Measurements from ENCODE around the gene ELOVL5. TPM values are rescaled to one million over a fixed set of nuclear protein-coding genes. Genes with fewer than 3 reads are reported as not detected.
"Not testable (repeated sequence)": the region's sequence is repeated elsewhere in the genome, so short reads cannot be mapped to it uniquely, and the experiment has no call there.

The ELOVL5 gene
- total and polyA plus RNA-seq, 2 donors (not counting 1 experiment from before 2014, with no cell fraction given), result 128 to 144 TPM

- DNase-seq (peak; percentile 49), ATAC-seq (ENCODE audit: low read depth) (peak; percentile 6)
- no peaks in the 10 kb centered on the region for H3K9me3 Mint-ChIP-seq (ENCODE audit: insufficient read depth)
- intact Hi-C loops (cut with micrococcal nuclease), result loop anchor here (1.0 kb wide), 2 partner anchors 12 to 63 kb away; no protein-coding TSS in a partner anchor
- H3K79me2 ChIP-seq (ENCODE audit: control insufficient read depth, insufficient read depth, low read length), result peaks cover 87% of the 10 kb centered on the region
- peak overlapping the region; percentile 84 to 91 for H3K27ac ChIP-seq (ENCODE audit: low read length in 2 of 2)
- H3K27ac Mint-ChIP-seq, result peak overlapping the region; percentile 99
- ChIA-PET CTCF (interaction anchor here (0.6 to 7.3 kb wide), 15 partner anchors 11 to 175 kb away, joined by 3 to 40 read pairs (median 4); no protein-coding TSS in a partner anchor), POLR2A (interaction anchor here (0.5 to 3.4 kb wide), 8 partner anchors 10 to 178 kb away, joined by 3 to 36 read pairs (median 8); no protein-coding TSS in a partner anchor)
- no peaks in the 10 kb centered on the region for H3K27me3 ChIP-seq (replicated peaks in 1 of 4; ENCODE audit: control extremely low read depth in 1 of 4, control insufficient read depth in 3 of 4, insufficient read depth in 4 of 4, low read length in 3 of 4)
- H3K36me3 ChIP-seq (replicated peaks in 1 of 2; ENCODE audit: control extremely low read depth in 1 of 2, control insufficient read depth in 1 of 2, extremely low read depth in 1 of 2, insufficient read depth in 2 of 2, low read length in 1 of 2), result peaks cover 2 to 22% of the 10 kb centered on the region in 2 experiments
- H3K4me3 Mint-ChIP-seq, result peak overlapping the region; percentile 94
- WGBS (ENCODE audit: insufficient coverage), result under 1% methylated on average over 14 of the region's 23 CpGs
- peaks cover 47 to 48% of the 10 kb centered on the region in 2 donors for H3K4me1 ChIP-seq (ENCODE audit: control insufficient read depth in 2 of 2, insufficient read depth in 2 of 2, low read length in 2 of 2)
- TF ChIP-seq, protein P1, sequence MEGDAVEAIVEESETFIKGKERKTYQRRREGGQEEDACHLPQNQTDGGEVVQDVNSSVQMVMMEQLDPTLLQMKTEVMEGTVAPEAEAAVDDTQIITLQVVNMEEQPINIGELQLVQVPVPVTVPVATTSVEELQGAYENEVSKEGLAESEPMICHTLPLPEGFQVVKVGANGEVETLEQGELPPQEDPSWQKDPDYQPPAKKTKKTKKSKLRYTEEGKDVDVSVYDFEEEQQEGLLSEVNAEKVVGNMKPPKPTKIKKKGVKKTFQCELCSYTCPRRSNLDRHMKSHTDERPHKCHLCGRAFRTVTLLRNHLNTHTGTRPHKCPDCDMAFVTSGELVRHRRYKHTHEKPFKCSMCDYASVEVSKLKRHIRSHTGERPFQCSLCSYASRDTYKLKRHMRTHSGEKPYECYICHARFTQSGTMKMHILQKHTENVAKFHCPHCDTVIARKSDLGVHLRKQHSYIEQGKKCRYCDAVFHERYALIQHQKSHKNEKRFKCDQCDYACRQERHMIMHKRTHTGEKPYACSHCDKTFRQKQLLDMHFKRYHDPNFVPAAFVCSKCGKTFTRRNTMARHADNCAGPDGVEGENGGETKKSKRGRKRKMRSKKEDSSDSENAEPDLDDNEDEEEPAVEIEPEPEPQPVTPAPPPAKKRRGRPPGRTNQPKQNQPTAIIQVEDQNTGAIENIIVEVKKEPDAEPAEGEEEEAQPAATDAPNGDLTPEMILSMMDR (IDR thresholded peaks at IDR 0.05), result no peak
- TF ChIP-seq EZH2 (IDR thresholded peaks at IDR 0.05; ENCODE audit: borderline replicate concordance, insufficient read depth, low read depth, low read length, poor library complexity, severe bottlenecking), result no peak
- no peaks in the 10 kb centered on the region for H3K27me3 Mint-ChIP-seq
- peaks cover 71% of the 10 kb centered on the region for H3K4me1 Mint-ChIP-seq
- peak overlapping the region; percentile 65 to 97 (median 86) for H3K4me3 ChIP-seq (ENCODE audit: control extremely low read depth in 1 of 5, extremely low read depth in 1 of 5, insufficient read depth in 1 of 5, low read depth in 2 of 5, low read length in 4 of 5)
- H3K9ac ChIP-seq (ENCODE audit: low read length), result peak overlapping the region; percentile 82
- peaks cover 57% of the 10 kb centered on the region for H4K20me1 ChIP-seq (ENCODE audit: control insufficient read depth, insufficient read depth, low read length, poor library complexity, severe bottlenecking)
- no peaks in the 10 kb centered on the region for H3K9me3 ChIP-seq (ENCODE audit: control extremely low read depth in 1 of 3, control insufficient read depth in 2 of 3, insufficient read depth in 1 of 3, low read length in 2 of 3)
- peak overlapping the region; percentile 72 for H2AFZ ChIP-seq (ENCODE audit: insufficient read depth, low read depth, low read length, poor library complexity, severe bottlenecking)
- H3K4me2 ChIP-seq (replicated peaks; ENCODE audit: low read depth, low read length, poor library complexity, severe bottlenecking), result peak overlapping the region; percentile 78
Observed at GRCh38 chr6:53347250-53347920, 1.4 kb downstream of the ELOVL5 start.

DNA sequence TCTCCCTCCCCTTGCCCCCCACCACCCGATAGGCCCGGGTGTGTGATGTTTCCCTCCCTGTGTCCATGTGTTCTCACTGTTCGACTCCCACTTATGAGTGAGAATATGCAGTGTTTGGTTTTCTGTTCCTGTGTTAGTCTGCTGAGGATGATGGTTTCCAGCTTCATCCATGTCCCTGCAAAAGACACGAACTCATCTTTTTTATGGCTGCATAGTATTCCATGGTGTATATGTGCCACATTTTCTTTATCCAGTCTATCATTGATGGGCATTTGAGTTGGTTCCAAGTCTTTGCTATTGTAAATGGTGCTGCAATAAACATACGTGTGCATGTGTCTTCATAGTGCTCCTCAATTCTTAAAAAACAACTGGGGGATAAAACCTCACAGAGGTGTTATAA lies 2.7 kb downstream of the ELOVL5 start:
- CTCF ChIA-PET, result interaction anchor here (1.9 to 7.3 kb wide), 5 partner anchors 9 to 174 kb away, joined by 6 to 40 read pairs (median 23); no protein-coding TSS in a partner anchor
- WGBS (ENCODE audit: insufficient coverage), result no CpG with 5 or more reads among the region's 5 CpGs
- ATAC-seq (ENCODE audit: low read depth); POLR2A ChIA-PET; H3K9me3 Mint-ChIP-seq (ENCODE audit: insufficient read depth); H2AFZ ChIP-seq (ENCODE audit: insufficient read depth, low read depth, low read length, poor library complexity, severe bottlenecking); DNase-seq; H3K27me3 Mint-ChIP-seq; H3K9me3 ChIP-seq (ENCODE audit: control extremely low read depth in 1 of 3, control insufficient read depth in 2 of 3, insufficient read depth in 1 of 3, low read length in 2 of 3); H3K9ac ChIP-seq (ENCODE audit: low read length); intact Hi-C loops (cut with micrococcal nuclease); H3K4me3 ChIP-seq (ENCODE audit: control extremely low read depth in 1 of 5, extremely low read depth in 1 of 5, insufficient read depth in 1 of 5, low read depth in 2 of 5, low read length in 4 of 5); H3K27me3 ChIP-seq (replicated peaks in 1 of 4; ENCODE audit: control extremely low read depth in 1 of 4, control insufficient read depth in 3 of 4, insufficient read depth in 4 of 4, low read length in 3 of 4): not testable (repeated sequence)
- peaks cover 60 to 61% of the 10 kb centered on the region in 2 donors for H3K4me1 ChIP-seq (ENCODE audit: control insufficient read depth in 2 of 2, insufficient read depth in 2 of 2, low read length in 2 of 2)
- peak overlapping the region in 1 of 2 donors; percentile 91 for H3K27ac ChIP-seq (ENCODE audit: low read length in 2 of 2)
- Mint-ChIP-seq H3K27ac (peak overlapping the region; percentile 80), H3K4me3 (peak overlapping the region; percentile 94), H3K4me1 (peaks cover 83% of the 10 kb centered on the region)
- peaks cover 4 to 31% of the 10 kb centered on the region in 2 experiments for H3K36me3 ChIP-seq (replicated peaks in 1 of 2; ENCODE audit: control extremely low read depth in 1 of 2, control insufficient read depth in 1 of 2, extremely low read depth in 1 of 2, insufficient read depth in 2 of 2, low read length in 1 of 2)
- H3K4me2 ChIP-seq (replicated peaks; ENCODE audit: low read depth, low read length, poor library complexity, severe bottlenecking), result peak overlapping the region; percentile 78
- H3K79me2 ChIP-seq (ENCODE audit: control insufficient read depth, insufficient read depth, low read length), result peaks cover 99% of the 10 kb centered on the region
- H4K20me1 ChIP-seq (ENCODE audit: control insufficient read depth, insufficient read depth, low read length, poor library complexity, severe bottlenecking), result peaks cover 71% of the 10 kb centered on the region
